ENCODE results near the gene ANKS1A.

DNA sequence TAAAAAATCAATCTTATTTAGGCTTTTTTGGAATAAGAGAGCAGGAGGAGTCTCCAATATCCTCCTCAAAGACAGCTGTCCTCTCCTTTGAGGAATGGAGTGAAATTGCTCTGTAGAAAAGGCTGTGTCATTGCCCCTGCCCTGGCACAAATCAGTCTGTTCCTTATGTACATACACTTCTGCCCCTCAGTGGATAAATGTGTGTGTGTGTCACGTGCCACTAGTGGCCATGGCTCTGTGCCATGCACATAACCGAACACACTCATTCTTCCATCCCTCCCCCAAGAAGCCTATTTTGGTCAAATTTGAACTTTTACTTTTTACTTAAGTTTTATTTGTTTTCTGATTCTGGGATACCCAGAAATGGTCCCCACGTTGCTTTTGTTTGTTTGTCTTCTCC, 49.2 kb downstream of the ANKS1A start:
- TF ChIP-seq POLR2A (IDR thresholded peaks at IDR 0.05; ENCODE audit: low read length) (no peak), HOXA7 (CRISPR knock-in tag; IDR thresholded peaks at IDR 0.05) (no peak)
- TF ChIP-seq, protein P1, sequence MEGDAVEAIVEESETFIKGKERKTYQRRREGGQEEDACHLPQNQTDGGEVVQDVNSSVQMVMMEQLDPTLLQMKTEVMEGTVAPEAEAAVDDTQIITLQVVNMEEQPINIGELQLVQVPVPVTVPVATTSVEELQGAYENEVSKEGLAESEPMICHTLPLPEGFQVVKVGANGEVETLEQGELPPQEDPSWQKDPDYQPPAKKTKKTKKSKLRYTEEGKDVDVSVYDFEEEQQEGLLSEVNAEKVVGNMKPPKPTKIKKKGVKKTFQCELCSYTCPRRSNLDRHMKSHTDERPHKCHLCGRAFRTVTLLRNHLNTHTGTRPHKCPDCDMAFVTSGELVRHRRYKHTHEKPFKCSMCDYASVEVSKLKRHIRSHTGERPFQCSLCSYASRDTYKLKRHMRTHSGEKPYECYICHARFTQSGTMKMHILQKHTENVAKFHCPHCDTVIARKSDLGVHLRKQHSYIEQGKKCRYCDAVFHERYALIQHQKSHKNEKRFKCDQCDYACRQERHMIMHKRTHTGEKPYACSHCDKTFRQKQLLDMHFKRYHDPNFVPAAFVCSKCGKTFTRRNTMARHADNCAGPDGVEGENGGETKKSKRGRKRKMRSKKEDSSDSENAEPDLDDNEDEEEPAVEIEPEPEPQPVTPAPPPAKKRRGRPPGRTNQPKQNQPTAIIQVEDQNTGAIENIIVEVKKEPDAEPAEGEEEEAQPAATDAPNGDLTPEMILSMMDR (IDR thresholded peaks at IDR 0.05), result no peak

Measured in A549 (cell line).